ENCODE measurements around the gene OR6M1.

The OR6M1 gene

GRCh38 chr11:123762422-123762821, 43.7 kb downstream of the OR6M1 start:
- TF ChIP-seq CTCF (IDR thresholded peaks at IDR 0.05), result no peak

- no peak for TF ChIP-seq CTCF (IDR thresholded peaks at IDR 0.05)
Observed at GRCh38 chr11:123760894-123761293, 45.3 kb downstream of the OR6M1 start.

GRCh38 chr11:123757976-123758375, 48.2 kb downstream of the OR6M1 start:
- no peak for TF ChIP-seq CTCF (IDR thresholded peaks at IDR 0.05)

GRCh38 chr11:123755813-123756212, 50.3 kb downstream of the OR6M1 start:
- TF ChIP-seq CTCF (IDR thresholded peaks at IDR 0.05), result no peak
